Endothelial cell (in vitro differentiated cells): Measurements from ENCODE around the gene RPRD1A. TPM values are rescaled to one million over a fixed set of nuclear protein-coding genes. Genes with fewer than 3 reads are reported as not detected.

Experiments
- DNase-seq: peaks from one replicate; pipeline ENCODE4 v3.0.0; 2021; ENCODE audit warnings: low spot score
- H3K27ac Mint-ChIP-seq: one replicate; pipeline ENCODE4 v1.8.0; 2021; ENCODE audit warnings: mixed read lengths, inconsistent platforms; ENCODE audit not compliant: unreplicated experiment
- H3K27me3 Mint-ChIP-seq: one replicate; pipeline ENCODE4 v1.8.0; 2021; ENCODE audit warnings: mild to moderate bottlenecking, moderate library complexity, mixed read lengths, inconsistent platforms; ENCODE audit not compliant: unreplicated experiment
- H3K36me3 Mint-ChIP-seq: one replicate; pipeline ENCODE4 v1.8.0; 2021; ENCODE audit warnings: mild to moderate bottlenecking, low read depth, mixed read lengths, inconsistent platforms; ENCODE audit not compliant: unreplicated experiment
- H3K4me1 Mint-ChIP-seq: one replicate; pipeline ENCODE4 v1.8.0; 2021; ENCODE audit warnings: mild to moderate bottlenecking, mixed read lengths, inconsistent platforms; ENCODE audit not compliant: unreplicated experiment
- H3K4me3 Mint-ChIP-seq: one replicate; pipeline ENCODE4 v1.8.0; 2021; ENCODE audit warnings: mild to moderate bottlenecking, mixed read lengths, inconsistent platforms; ENCODE audit not compliant: unreplicated experiment
- H3K9me3 Mint-ChIP-seq: one replicate; pipeline ENCODE4 v1.8.0; 2021; ENCODE audit warnings: mixed read lengths, inconsistent platforms; ENCODE audit not compliant: unreplicated experiment
- CTCF ChIP-seq: fragments of 200-600 bp; sonication (generic); IDR thresholded peaks from one replicate; pipeline ENCODE4 v1.5.0; 2021; ENCODE audit warnings: antibody characterized with exemption; ENCODE audit not compliant: unreplicated experiment
- total RNA-seq: library from RNA; stranded (reverse); fragmentation: NEBNext Ultra II Directional; extraction: Animal tissue kit (Norgen Biotek cat#: 25700); gene quantifications from one replicate; pipeline ENCODE4 v1.2.1, GENCODE V29; 2021; ENCODE audit not compliant: unreplicated experiment

Gene RPRD1A
- total RNA-seq, 1 donor from 2014 or later: 58.4 TPM

- Mint-ChIP-seq H3K27me3 (peaks cover 6% of the 10 kb centered on the region), H3K27ac (no peak overlapping the region), H3K4me1 (no peaks in the 10 kb centered on the region), H3K4me3 (no peak overlapping the region), H3K36me3 (peaks cover 21% of the 10 kb centered on the region), H3K9me3 (no peaks in the 10 kb centered on the region)
- TF ChIP-seq CTCF: no peak
- no peak for DNase-seq
Observed at GRCh38 chr18:36109737-36110136, 42.4 kb upstream of the RPRD1A start.

DNA sequence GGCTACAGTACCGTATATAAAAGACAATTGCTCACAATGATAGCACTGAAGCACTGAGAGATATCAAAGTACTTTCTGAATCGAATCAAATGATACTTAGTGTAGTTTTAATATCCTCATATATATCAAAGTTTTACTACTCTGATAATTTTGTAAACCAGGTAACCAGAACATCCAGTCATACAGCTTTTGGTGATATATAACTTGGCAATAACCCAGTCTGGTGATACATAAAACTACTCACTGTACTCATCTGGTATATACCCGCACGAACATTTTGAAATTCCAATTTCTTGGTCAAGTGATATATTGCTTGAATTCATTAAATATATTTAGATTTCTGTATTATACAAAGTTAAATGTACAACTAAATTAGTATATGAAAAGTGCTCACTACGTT is 41.2 kb upstream of the RPRD1A start:
- no peak overlapping the region for H3K4me3 Mint-ChIP-seq
- H3K36me3 Mint-ChIP-seq: peaks cover 19% of the 10 kb centered on the region
- no peak for DNase-seq
- H3K27ac Mint-ChIP-seq: no peak overlapping the region
- TF ChIP-seq CTCF: no peak
- H3K9me3 Mint-ChIP-seq: no peaks in the 10 kb centered on the region
- H3K27me3 Mint-ChIP-seq: peaks cover 4% of the 10 kb centered on the region
- H3K4me1 Mint-ChIP-seq: no peaks in the 10 kb centered on the region

DNA sequence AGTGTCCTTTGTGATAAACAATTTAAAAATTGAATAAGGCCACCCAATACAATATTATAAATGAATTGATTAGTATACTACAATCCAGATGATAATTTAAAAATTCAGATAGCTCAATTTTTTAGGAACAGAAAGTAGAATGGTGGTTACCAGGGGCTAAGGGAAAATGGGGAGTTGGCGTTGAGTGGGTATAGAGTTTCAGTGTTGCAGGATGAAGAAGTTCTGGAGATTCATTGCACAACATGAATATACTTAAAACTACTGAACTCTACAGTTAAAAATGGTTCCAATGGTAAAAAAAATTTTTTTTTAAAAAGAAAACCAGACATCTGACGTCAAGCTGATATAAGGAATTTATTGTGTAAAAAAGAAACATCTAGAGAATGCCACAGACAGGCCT is 40.8 kb upstream of the RPRD1A start:
- no peaks in the 10 kb centered on the region for H3K4me1 Mint-ChIP-seq
- H3K27me3 Mint-ChIP-seq: peaks cover 4% of the 10 kb centered on the region
- TF ChIP-seq CTCF: no peak
- no peaks in the 10 kb centered on the region for H3K9me3 Mint-ChIP-seq
- no peak overlapping the region for H3K4me3 Mint-ChIP-seq
- no peak overlapping the region for H3K27ac Mint-ChIP-seq
- peaks cover 19% of the 10 kb centered on the region for H3K36me3 Mint-ChIP-seq
- no peak for DNase-seq

DNA sequence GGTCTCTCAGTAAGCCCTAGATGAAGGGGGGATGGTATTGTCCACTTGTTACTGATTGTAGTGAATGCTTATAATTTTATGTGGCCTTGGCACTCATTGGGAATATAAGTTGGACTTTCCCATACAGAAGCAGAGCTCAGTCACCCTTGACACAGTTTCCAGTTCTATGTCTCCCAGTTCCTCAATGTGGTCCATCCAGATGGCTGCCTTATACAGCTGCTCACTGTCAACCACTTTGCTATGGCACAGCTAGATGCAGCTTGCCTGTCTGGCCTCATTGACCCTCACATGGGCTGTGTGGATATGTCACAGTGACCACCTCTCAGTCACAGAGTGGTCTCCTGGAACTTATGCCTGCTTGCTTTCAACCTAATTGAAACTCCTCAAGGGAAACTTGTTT is 40.1 kb upstream of the RPRD1A start:
- Mint-ChIP-seq H3K27ac (no peak overlapping the region), H3K4me1 (no peaks in the 10 kb centered on the region), H3K9me3 (no peaks in the 10 kb centered on the region), H3K27me3 (peaks cover 4% of the 10 kb centered on the region), H3K36me3 (peaks cover 24% of the 10 kb centered on the region), H3K4me3 (no peak overlapping the region)
- DNase-seq: no peak
- no peak for TF ChIP-seq CTCF

DNA sequence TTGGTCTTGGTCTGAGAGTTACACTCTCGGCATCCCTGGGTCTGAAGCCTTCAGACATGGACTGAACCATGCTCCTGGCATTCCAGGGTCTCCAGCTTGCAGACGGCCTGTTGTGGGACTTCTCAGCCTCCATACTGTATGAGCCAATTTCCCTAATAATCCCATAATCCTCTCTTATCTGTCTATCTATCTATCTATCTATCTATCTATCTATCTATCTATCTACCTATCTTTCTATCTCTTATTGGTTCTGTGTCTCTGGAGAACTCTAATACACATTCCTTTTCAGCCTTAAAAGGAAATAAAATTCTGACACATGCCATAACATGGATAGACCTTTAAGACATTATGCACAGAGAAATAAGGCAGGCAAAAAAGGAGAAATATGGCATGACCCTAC is 37.4 kb upstream of the RPRD1A start:
- DNase-seq: no peak
- Mint-ChIP-seq H3K36me3 (peaks cover 8% of the 10 kb centered on the region), H3K9me3 (no peaks in the 10 kb centered on the region), H3K4me1 (no peaks in the 10 kb centered on the region), H3K27me3 (peaks cover 6% of the 10 kb centered on the region), H3K27ac (no peak overlapping the region), H3K4me3 (no peak overlapping the region)
- no peak for TF ChIP-seq CTCF
